Measurements from ENCODE around the gene RBM10.

RBM10 gene

DNA sequence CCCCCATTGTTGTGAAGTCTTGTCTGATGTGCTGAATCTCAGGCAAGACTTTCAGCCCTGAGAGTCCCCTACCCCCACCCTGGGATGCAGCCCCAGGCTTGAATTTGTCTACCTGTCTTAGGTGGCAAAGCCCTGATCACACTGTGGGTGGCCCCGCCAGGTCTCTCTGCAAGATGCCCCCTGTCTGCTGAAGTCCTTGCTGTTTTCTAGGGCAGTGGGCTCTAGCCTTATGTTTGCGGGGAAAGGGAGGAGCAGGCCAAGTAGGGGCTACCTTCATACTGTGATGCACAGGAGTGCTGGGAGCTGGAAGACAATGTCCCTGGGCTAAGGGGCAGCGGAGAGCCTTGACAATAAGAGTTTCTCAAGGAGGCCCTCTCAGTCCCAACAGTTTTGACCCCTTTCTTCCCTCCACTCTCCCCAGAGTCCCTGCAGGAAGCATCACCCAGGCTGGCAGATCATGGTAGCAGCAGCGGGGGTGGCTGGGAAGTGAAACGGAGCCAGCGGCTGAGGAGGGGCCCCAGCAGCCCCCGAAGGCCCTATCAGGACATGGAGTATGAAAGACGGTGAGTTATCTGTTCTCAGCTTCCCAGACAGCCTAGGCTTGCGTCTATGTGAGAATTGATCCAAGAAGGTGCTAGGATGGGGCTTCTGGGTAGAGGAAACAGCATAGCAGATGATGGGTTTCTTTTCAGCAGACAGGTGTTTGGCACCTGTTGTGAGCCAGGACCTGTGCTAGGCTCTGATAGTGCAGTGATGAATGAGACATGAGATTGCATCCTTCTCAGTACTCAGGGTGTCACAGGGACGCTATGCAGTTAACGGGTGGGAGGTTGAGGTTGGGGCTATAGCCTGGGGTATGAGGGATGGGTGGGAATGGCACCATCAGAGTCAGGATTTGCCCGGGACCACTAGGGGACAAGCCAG, 2.2 kb downstream of the RBM10 start:
- DNase-seq (ENCODE audit: low spot score), result no peak

DNA sequence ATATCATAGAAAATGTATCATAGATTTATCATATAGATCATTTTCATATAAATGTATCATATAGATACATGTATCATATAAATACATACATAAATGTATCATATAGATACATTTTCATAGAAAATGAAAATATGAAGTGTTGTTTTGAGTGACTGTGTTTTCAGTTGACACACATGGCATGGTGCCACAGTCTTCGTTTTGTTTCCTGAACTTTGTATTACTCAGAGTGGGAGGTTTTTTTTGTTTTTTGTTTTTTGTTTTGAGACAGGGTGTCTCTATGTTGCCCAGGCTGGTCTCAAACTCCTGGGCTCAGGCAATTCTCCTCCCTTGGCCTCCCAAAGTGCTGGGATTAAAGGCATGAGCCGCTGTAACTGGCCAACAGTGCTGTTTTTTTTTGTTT, 3.9 kb downstream of the RBM10 start:
- no peak for DNase-seq (ENCODE audit: low spot score)

DNA sequence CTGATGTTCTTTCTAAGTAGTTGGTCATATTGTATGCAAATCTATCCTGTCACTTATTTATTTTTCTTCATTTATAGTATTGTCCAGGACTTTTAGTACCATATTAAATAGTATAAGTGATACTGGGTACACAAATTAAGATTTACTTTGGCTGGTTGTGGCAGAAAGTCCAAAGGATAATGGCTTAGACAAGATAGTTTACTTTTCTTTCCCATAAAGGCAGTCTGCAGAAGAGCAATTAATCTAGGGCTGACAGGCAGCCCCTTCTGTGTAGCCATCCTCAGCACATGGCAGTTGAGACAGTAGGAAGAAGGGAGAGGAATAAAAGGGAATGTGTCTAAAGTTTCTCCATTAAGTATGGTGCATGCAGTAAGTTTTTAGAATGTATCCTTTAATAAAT, 6.4 kb downstream of the RBM10 start:
- no peak for DNase-seq (ENCODE audit: low spot score)

DNA sequence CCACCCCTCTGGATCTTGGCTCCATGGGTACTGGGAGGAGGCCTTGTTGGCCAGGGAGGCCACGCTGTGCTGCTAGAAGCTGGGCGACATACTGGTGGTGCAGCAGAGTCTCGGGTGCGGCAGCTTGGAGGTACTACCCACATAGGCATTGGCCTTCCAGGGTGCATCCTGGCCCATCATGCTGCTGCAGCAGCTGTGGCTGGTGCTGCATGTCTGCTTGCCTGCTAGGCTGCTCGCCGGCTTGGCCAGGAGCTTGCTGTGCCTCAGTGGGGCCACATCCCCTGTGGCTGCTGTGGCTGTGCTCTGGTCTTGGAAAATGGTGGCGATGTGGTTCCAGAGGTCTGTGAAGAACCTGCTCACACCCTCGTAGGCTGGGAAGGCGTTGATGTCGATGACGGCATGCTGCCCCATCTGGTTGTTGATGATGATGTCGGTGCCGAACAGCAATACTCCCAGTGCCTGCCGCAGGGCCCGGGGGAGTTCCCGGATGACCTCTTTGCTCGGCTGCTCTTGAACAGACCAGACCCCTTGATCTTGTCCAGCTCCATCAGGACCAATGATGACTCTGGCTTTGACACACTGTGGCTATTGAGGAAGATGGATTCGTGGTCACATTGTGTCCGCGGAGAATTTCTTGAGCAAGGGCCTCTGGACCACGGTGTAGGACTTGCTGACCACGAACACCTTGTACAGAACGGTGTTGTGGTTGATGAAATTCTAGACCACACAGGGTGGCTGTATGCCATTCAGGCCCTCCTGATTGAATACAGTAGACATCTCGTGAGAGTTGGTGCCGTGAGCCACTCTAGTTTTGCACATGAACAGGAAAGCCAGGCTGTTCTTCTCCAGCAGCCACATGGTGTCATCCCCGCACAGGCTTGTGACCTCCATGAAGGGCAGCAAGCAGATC, 11.8 kb downstream of the RBM10 start:
- no peak for DNase-seq (ENCODE audit: low spot score)

DNA sequence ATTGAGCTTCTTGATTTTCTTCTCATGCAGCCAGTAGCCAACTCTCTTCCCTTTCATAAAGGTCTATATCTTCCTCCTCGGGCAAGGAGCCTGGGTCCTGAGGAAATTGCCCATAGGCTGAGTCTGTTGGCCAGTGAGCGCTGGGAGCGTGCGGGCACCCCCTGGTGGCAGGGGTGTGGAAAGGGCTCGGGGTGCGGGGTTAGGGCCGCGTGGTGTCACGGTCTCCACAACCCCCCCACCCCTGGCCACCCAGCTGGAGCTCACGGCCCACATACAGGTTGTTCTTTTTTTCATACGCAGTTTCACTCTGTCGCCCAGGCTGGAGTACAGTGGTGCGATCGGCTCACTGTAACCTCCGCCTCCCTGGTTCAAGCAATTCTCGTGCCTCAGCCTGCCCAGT, 13.1 kb downstream of the RBM10 start:
- DNase-seq (ENCODE audit: low spot score), result no peak

DNA sequence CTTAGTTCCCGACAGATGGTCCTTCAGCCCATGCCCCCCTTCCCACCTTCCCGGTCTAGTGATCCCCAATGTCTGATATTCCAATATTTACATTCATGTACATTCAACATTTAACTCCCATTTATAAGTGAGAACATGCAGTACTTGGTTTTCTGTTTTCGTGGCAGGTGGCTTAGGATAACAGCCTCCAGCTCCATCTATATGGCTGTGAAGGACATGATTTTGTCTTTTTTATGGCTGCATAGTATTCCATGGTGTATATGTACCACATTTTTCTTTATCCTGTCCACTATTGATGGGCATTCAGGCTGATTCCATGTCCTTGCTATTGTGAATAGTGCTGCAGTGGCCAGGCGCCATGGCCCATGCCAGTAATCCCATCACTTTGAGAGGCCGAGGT, 13.8 kb downstream of the RBM10 start:
- DNase-seq (ENCODE audit: low spot score), result no peak

DNA sequence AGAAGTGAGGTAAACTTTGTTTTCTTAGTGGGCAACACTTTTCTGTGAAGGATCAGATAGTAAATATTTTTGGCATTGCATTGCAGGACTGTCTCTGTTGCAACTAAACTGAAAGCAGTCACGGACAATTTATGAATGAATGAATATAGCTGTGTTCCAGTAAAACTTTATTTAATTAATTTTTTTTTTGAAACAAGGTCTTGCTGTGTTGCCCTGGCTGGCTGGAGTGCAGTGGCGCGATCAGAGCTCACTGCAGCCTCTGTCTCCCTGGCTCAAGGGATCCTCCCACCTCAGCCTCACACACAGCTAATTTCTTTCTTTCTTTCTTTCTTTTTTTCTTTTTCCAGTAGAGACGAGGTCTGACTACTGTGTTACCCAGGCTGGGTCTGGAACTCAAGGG, 15.8 kb downstream of the RBM10 start:
- DNase-seq (ENCODE audit: low spot score), result no peak

DNA sequence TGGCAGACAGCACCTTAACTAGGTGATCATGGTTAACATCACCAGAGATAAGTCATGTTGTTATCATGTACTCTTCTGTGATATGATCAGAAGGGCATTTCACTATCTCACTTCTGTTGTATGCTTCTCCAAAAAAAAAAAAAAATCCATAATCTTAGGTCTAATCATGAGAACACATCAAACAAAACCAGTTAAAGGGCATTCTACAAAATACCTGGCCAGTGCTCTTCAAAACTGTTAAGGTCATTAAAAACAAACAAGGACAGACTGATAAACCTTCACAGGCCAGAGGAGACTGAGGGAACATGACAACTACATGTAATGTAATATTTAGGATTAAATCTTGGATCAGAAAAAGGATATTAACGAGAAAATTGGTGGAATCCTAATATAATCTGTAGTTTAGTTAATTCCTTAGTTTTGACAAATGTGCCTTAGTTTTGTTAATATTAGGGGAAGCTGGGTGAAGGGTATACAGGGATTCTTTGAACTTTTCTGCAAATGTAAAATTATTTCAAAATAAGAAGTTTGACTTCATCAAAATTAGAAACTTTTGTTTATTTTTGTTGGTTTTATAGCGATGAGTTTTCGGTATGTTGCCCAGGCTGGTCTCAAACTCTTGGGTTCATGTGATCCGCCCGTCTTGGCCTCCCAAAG, 18.0 kb downstream of the RBM10 start:
- DNase-seq (ENCODE audit: low spot score), result no peak

DNA sequence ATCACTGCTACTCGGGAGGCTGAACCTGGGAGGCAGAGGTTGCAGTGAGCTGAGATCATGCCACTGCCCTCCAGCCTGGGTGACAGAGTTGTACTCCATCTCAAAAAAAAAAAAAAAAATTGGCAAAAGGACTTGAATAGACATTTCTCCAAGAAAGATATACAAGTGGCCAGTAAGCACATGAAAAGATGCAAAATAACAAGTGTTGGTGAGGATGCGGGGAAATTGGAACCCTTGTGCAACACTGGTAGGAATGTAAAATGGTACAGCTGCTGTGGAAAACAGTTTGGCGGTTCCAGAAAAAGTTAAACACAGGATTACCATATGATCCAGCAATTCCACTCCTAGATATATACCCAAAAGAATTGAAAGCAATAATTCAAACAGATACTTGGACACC, 19.4 kb downstream of the RBM10 start:
- DNase-seq (ENCODE audit: low spot score), result no peak

DNA sequence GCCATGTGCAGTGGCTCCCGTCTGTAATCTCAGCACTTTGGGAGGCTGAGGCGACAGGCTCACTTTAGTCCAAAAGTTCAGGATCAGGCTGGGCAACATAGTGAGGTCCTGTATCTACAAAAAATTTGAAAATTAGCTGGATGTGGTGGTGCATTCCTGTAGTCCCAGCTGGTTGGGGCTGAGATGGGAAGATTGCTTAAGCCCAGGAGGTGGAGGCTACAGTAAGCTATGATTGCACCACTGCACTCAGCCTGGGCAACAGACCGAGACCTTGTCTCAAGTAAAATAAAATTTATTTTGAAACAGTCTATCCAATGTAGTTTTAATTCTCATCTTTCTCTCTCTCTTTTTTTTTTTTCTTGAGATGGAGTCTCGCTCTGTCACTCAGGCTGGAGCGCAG, 21.1 kb downstream of the RBM10 start:
- DNase-seq (ENCODE audit: low spot score), result no peak

DNA sequence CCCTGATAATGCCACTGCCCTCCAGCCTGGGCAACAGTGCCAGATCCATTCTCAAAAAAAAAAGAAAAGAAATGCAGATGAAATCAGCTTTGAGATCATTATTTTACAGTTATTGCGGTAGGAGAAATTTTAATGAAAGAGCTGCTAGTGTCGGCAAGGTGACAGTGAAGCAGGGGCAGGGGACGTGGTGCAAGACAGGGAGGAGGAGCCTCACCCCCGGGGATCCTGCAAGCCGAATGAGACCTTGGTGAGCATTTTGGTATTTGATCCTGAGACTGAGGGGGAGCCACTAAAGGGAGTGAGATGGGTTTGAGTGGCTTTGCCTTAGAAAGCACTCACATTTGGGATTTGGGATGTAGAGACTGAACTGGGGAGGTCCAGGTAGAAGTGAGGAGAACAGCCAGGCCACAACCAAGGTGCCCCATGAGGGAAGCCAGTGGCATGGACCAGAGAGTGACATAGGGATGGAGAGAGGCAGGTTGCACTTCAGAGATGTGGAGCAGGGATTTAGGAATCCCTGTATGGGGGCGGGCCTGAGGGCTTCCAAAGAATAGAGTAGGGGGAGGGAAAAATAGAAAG, 23.6 kb downstream of the RBM10 start:
- no peak for DNase-seq (ENCODE audit: low spot score)

DNA sequence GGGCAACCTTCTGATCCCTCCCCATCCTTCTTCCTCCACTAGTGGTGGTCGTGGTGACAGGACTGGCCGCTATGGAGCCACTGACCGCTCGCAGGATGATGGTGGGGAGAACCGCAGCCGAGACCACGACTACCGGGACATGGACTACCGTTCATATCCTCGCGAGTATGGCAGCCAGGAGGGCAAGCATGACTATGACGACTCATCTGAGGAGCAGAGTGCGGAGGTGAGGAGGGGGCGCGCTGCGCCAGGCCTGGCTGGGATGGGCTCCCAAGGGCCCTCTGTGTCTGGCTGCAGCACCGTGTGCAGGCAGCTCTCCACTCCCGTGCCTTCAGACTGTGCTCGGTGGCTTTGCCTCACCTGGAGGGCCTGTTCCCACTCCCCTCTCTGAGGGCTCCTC, 24.3 kb downstream of the RBM10 start:
- DNase-seq (ENCODE audit: low spot score), result no peak

DNA sequence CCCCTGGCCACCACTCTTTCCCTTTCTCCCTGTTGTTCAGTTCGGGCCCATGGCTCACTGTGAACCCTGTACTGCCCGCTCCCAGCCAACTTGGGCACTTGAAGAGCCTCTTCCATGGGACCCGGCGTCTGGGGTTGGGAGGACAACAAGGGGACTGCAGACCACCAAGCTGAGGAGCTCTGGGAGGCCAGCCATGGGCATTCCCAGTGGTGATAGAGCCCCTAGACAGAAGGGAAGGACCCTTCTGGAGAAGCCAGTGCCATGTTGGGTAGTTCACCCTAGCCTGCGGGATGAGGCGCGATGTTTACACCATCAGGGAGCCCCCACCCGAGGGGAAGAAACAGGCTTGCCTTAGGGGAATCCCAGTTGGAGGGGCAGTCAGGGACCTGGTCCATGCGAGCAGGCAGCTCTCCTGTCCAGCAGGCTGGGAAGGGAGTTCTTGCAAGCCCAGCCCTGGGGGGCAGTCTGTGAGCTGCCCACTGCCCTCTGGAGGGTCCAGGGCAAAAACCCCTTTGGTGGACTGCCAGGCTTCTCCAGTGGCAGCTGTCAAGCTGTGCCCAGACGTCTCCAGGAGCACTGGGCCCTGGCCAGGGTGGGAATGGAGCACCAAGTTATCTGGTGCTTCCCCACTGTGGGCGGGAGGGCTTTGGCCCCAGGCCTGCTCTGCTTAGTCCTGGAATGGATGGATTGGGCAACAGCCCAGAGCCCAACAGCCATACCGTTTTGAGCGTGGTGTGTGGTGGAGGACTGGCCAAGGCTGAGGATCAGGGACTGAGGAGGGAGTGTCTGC, 24.9 kb downstream of the RBM10 start:
- no peak for DNase-seq (ENCODE audit: low spot score)

DNA sequence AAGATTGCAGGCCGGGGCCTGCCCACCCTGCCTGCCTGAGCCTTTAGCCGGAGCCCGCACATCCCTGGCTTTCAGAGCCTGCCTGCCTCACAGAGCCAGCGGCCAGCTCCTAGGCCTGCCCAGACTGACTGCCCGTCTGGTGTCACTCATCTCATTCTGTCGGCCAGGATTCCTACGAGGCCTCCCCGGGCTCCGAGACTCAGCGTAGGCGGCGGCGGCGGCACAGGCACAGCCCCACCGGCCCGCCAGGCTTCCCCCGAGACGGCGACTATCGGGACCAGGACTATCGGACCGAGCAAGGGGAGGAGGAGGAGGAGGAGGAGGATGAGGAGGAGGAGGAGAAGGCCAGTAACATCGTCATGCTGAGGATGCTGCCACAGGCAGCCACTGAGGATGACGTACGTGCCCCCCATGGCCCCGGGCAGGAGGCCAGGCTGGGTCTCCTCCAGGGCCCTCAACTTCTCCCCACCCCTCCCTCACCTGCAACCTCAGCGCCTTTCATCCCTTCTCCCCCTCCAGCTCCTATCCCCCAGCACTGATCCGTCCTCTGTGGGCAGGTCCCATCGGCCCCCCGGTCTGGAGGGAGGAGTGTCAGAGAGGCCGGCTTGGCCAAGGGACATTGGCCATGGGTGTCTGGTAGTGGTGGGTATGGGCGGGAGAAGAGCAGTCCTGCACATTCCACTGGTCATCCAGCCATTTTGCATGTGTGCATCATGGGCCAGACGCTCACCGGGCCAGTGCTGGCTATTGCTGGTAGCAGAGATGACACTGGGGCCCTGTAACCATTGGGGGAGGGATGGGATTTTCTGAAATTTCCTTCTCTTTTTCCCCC, 26.1 kb downstream of the RBM10 start:
- no peak for DNase-seq (ENCODE audit: low spot score)

DNA sequence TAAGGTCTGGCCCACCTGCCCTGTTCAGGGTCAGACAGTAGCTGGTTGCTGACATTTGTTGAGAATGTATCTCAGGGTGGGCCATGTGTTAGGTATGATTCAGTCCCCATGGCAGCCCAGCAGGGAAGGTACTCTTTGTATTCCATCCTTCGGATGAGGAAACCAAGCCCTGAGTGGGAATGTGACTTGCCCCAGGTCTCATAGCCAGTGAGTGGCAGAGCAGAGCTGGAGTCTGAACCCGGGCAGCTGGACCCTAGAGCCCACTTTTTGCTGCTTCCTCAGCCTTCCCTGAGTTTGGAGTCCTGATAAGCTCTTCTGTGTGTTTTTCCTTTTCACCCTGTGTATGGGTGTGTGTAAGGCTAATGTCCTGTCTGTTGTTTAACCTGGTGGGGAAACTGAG, 27.0 kb downstream of the RBM10 start:
- no peak for DNase-seq (ENCODE audit: low spot score)

DNA sequence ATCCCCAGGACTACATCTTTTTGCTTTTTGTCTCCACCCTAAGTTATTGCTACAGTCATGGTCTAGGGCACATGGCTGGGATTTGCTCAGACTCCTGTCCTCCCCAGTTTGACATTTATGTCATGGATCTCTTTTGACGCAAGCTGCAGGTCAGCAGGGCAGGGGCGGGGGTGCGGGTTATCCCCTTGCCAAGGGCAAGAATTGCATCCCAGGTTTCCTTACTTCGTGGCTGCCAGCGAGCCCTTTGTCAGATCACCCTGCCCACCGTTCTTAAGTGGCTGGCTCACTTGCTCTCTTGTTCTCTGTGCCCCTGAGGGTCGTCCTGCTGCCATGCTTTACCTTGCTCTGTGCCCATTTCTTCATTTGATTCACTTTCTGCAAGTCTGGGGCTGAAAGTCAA, 27.5 kb downstream of the RBM10 start:
- DNase-seq (ENCODE audit: low spot score), result no peak

DNA sequence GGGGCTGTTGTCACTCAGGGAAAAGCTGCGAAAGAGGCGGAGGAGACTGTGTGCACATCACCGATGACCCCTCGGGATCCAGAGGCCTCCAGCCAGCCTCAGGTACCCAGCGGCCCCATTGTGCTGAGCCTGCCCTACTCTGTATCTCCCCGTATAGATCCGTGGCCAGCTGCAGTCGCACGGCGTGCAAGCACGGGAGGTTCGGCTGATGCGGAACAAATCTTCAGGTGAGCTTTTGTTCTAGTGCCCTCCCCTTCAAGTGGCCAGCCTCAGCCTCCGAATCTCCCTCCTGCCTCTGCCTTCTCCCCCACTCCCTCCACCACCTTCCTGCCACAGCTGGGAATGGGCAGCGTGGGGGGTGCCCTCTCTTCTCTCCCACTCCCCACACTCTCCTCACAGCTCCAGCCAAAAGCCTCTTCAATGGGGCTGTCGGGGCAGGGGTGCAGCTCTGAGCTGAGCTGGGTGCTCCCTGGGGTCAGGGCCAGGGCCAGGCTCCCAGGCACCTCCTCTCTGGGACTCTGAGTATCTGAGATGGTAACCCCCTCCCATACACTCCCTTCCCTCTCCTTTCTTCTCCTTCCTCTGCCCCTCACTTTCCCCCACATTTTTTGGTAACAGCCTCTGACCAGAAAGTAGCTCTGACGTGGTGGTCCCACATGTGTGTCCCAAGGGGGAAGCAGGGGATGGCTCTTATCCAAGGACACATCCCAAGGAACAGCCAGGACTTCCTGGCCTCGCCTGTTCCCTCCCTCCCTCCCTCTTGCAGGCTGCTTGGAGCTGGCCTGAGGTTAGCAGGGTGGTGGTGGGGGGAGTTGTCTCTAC, 28.2 kb downstream of the RBM10 start:
- no peak for DNase-seq (ENCODE audit: low spot score)

DNA sequence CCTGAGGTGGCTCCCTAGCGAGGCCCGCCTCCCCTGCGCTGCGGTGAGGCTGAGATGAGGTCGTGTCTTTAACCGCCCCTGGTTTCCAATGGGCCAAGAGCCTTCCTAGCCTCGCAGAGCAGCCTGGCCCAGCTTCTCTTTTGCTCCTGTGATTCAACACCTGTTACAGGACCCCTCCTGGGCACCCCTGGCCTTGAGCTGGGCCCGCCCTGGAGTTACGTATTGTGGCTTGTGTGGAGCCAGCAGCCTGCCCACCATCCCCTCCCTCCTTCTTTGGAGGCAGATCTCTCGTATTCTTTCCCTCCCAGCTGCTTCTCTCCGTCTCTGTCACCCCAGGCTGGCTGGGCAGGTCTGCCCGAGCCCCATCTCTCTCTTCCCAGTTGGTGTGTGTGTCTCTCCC, 29.4 kb downstream of the RBM10 start:
- no peak for DNase-seq (ENCODE audit: low spot score)

DNA sequence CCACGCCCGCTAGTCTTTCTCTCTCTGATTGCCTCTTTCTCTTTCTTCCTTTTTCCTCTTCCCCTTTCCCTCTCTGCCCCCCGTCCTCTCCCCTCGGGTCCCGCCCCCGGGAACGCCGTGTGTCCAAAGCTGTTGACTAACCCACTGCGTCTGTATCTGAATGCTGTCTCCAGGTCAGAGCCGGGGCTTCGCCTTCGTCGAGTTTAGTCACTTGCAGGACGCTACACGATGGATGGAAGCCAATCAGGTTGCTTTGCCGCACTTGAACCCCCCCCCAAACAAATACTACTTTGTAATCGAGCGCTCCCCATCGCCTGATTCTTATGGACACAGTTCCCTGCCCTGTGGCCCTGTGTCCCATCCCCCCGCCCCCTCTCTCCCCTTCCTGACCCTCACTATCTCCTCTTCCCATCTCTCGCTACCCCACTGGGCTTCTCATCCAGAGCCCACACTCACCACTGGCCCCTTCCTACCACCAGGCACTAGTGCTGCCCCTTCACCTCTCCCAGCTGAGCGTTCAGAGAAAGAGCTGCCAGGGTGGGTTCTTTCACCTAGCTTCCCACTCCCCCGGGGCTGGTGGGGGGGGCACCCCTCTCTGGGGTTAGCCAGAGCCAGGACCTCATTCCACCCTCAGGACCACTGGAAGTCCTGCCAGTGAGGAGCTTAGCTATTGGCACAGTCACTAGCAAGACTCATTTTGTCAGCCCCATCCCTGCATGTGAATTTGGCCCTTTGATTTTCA, 30.0 kb downstream of the RBM10 start:
- DNase-seq (ENCODE audit: low spot score), result no peak

All from HuH-7.5 (cell line).